HUES6 (cell line): Measurements from ENCODE around the gene NOP16.
A peak's percentile ranks its signal among the peaks of the same experiment; 100 is the strongest.

Experiments used
- H3K27ac ChIP-seq: 2 replicates; pipeline ENCODE4 v1.7.0; 2013; ENCODE audit warnings: low read depth, mild to moderate bottlenecking, low read length, inconsistent platforms
- H3K27me3 ChIP-seq: 2 replicates; pipeline ENCODE4 v1.6.1; 2013; ENCODE audit warnings: low read length; ENCODE audit not compliant: control insufficient read depth, insufficient read depth
- H3K36me3 ChIP-seq: 2 replicates; pipeline ENCODE4 v1.6.1; 2013; ENCODE audit warnings: low read length; ENCODE audit not compliant: control insufficient read depth, insufficient read depth
- H3K4me1 ChIP-seq: 2 replicates; pipeline ENCODE4 v1.6.1; 2013; ENCODE audit warnings: low read length; ENCODE audit not compliant: control insufficient read depth, insufficient read depth
- H3K4me3 ChIP-seq: 2 replicates; pipeline ENCODE4 v1.5.1; 2013; ENCODE audit warnings: low read depth, low read length
- H3K9ac ChIP-seq: one replicate; pipeline ENCODE4 v1.6.1; 2013; ENCODE audit warnings: mild to moderate bottlenecking, low read length
- H3K9me3 ChIP-seq: 2 replicates; pipeline ENCODE4 v1.6.1; 2013; ENCODE audit warnings: low read depth, low read length; ENCODE audit not compliant: control insufficient read depth, insufficient read depth

Gene NOP16

DNA sequence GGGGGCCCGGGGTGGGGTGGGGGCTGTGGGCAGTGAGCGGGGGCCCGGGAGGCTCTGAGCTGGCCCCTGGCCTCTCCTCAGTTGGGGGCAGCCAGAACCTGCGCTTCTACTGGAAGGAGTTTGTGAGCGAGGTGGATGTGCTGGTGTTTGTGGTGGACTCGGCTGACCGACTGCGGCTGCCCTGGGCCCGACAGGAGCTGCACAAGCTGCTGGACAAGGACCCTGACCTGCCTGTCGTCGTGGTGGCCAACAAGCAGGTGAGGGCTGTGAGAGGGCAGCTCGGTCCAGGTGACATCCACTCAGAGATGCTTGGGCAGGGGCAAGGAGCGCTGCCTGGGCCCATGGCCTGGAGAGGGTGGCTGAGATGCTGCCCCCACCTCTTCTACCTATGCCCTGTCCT is 19.7 kb downstream of the NOP16 start:
- Histone ChIP-seq H3K27me3 (peaks cover 42% of the 10 kb centered on the region), H3K27ac (no peak overlapping the region), H3K9me3 (no peaks in the 10 kb centered on the region), H3K4me3 (no peak overlapping the region), H3K9ac (no peak overlapping the region), H3K4me1 (peaks cover 5% of the 10 kb centered on the region), H3K36me3 (peaks cover 13% of the 10 kb centered on the region; the same call in 1 of the 2 replicates)

GRCh38 chr5:176366232-176366894 is 22.0 kb downstream of the NOP16 start:
- peaks cover 61% of the 10 kb centered on the region for H3K27me3 ChIP-seq
- H3K4me1 ChIP-seq = peaks cover 5% of the 10 kb centered on the region
- peaks cover 6% of the 10 kb centered on the region; the same call in 1 of the 2 replicates for H3K36me3 ChIP-seq
- H3K27ac ChIP-seq = no peak overlapping the region
- peak overlapping the region; percentile 71 for H3K9ac ChIP-seq
- no peaks in the 10 kb centered on the region for H3K9me3 ChIP-seq
- H3K4me3 ChIP-seq = peak overlapping the region; percentile 83

DNA sequence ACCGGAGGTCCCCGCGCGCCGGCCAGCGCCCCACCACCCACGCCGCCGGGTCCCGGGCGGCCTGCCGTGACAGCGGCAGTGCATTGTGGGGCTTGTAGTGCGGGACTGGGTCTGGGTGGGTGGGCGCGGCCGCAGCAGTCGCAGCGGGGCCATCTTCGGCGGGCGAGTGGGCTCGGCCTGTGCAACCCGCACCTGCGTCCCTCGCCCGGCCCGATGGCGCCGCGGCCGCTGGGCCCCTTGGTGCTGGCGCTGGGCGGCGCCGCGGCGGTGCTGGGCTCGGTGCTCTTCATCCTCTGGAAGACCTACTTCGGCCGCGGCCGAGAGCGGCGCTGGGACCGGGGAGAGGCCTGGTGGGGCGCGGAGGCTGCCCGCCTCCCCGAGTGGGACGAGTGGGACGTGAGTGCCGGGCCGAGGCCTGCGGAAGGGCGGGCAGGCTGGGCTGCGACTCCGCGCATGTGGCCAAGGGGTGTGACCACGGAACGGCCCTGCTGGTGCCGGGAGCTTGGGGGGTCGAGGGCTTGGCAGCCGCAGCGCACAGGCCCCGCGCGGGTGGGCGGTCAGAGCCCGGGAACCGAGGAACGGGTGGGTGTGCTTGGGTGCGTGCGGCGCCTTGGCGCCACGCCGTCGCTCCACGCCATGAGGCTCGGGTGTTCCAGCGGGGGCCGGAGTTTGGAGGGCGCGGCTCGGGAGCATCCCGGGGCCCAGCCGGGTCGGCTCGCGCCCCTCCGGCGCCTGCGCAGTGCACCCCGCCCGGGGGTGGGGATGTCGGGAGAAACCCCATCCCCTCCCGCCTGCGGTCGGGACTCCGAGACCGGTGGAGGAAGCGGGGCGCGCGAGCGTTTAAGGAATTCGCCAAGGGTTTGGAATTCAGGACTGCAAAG is 22.8 kb downstream of the NOP16 start, which contains the start of gene ARL10:
Gene ARL10, plus strand, starts transcription at position 137 of the 881 bp plus-strand sequence. Its CDS starts 77 bp downstream, at position 214.
- no peaks in the 10 kb centered on the region for H3K9me3 ChIP-seq
- peak within 1 kb of the TSS; percentile 71 for H3K9ac ChIP-seq
- H3K36me3 ChIP-seq = peaks cover 6% of the 10 kb centered on the region; the same call in 1 of the 2 replicates
- H3K27me3 ChIP-seq = peaks cover 61% of the 10 kb centered on the region
- H3K27ac ChIP-seq = no peak within 1 kb of the TSS
- peaks cover 5% of the 10 kb centered on the region for H3K4me1 ChIP-seq
- peak within 1 kb of the TSS; percentile 83 for H3K4me3 ChIP-seq

GRCh38 chr5:176364765-176365350 is 23.5 kb downstream of the NOP16 start:
- Histone ChIP-seq H3K27me3 (peaks cover 61% of the 10 kb centered on the region), H3K36me3 (peaks cover 6% of the 10 kb centered on the region; the same call in 1 of the 2 replicates), H3K27ac (no peak overlapping the region), H3K4me3 (peak overlapping the region; percentile 83), H3K9ac (no peak overlapping the region), H3K9me3 (no peaks in the 10 kb centered on the region), H3K4me1 (peaks cover 5% of the 10 kb centered on the region)

GRCh38 chr5:176362233-176362490 is 26.2 kb downstream of the NOP16 start:
- peak overlapping the region; percentile 86 for H3K9ac ChIP-seq
- H3K36me3 ChIP-seq = peaks cover 17% of the 10 kb centered on the region
- H3K4me3 ChIP-seq = peak overlapping the region; percentile 84
- peaks cover 54% of the 10 kb centered on the region for H3K27me3 ChIP-seq
- no peak overlapping the region for H3K27ac ChIP-seq
- no peaks in the 10 kb centered on the region for H3K9me3 ChIP-seq
- H3K4me1 ChIP-seq = peaks cover 5% of the 10 kb centered on the region

- Histone ChIP-seq H3K4me3 (peak within 1 kb of the TSS; percentile 84), H3K9me3 (no peaks in the 10 kb centered on the region), H3K36me3 (peaks cover 18% of the 10 kb centered on the region), H3K27me3 (peaks cover 48% of the 10 kb centered on the region), H3K27ac (peak within 1 kb of the TSS; percentile 60; the same call in 1 of the 2 replicates), H3K4me1 (peaks cover 5% of the 10 kb centered on the region), H3K9ac (peak within 1 kb of the TSS; percentile 86)
These were observed 26.8 kb downstream of the NOP16 start, which contains the start of gene KIAA1191 for GRCh38 chr5:176361437-176362232. Gene KIAA1191, minus strand, starts transcription at chr5:176361764. Its CDS starts 2,256 bp downstream, at chr5:176359508.

DNA sequence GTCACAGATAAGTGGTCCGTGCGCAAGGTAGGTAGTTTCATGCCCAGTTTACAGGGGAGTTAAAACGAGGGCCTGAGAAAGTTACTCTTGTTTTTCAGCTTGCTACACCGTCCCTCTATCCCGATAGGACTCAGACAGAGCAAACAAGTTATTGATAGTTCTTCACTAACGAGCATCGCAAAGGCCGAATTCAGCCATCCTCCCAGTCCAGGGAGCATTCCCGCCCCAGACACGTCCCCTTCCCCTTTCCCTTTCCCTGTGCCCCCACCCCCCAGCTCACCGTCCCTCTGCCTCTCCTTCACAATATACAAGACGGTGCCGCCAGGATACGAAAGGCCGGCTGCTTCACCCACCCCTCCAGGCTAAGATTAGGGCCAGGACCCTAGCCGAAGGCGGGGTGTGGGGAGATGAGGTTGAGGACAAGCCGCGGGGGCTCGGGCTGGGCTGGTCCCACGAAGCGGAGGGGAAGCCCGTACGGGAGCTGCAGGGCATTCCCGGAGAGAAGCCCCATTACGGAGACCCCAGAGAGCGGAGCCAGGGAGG is 27.4 kb downstream of the NOP16 start:
- Histone ChIP-seq H3K36me3 (peaks cover 25% of the 10 kb centered on the region), H3K4me3 (peak overlapping the region; percentile 84), H3K9me3 (no peaks in the 10 kb centered on the region)

GRCh38 chr5:176359658-176360057 is 28.7 kb downstream of the NOP16 start:
- Histone ChIP-seq H3K36me3 (peaks cover 34% of the 10 kb centered on the region), H3K4me1 (no peaks in the 10 kb centered on the region), H3K9ac (no peak overlapping the region), H3K27me3 (peaks cover 29% of the 10 kb centered on the region), H3K4me3 (no peak overlapping the region; the same call in 1 of the 2 replicates), H3K27ac (no peak overlapping the region), H3K9me3 (no peaks in the 10 kb centered on the region)

More for the DNA sequence above, 27.4 kb downstream of the NOP16 start:
- H3K9ac ChIP-seq = peak overlapping the region; percentile 86
- no peaks in the 10 kb centered on the region for H3K4me1 ChIP-seq
- peaks cover 42% of the 10 kb centered on the region for H3K27me3 ChIP-seq
- H3K27ac ChIP-seq = peak overlapping the region; percentile 60; the same call in 1 of the 2 replicates

- Histone ChIP-seq H3K9ac (no peak overlapping the region), H3K27ac (no peak overlapping the region), H3K27me3 (no peaks in the 10 kb centered on the region), H3K4me3 (no peak overlapping the region), H3K4me1 (no peaks in the 10 kb centered on the region), H3K36me3 (peaks cover 69% of the 10 kb centered on the region), H3K9me3 (no peaks in the 10 kb centered on the region)
These were observed 32.2 kb downstream of the NOP16 start for GRCh38 chr5:176356179-176356566.
